ENCODE measurements around the gene BTNL8. TPM values are rescaled to one million over a fixed set of nuclear protein-coding genes. Genes with fewer than 3 reads are reported as not detected.

BTNL8 gene
- total and polyA plus RNA-seq, 2 donors (not counting 3 experiments of a cell fraction or from before 2014, with no cell fraction given): not detected

- Histone ChIP-seq H3K36me3 (ENCODE audit: control insufficient read depth in 2 of 2, extremely low read depth in 1 of 2, insufficient read depth in 2 of 2, low read length in 2 of 2) (no peaks in the 10 kb centered on the region), H4K20me1 (replicated peaks; ENCODE audit: control insufficient read depth, extremely low read depth, insufficient read depth, low read length) (no peaks in the 10 kb centered on the region), H2AFZ (ENCODE audit: low read depth, low read length) (no peak overlapping the region), H3K4me2 (ENCODE audit: insufficient read depth, low read length) (no peak overlapping the region), H3K27ac (ENCODE audit: insufficient read depth, low read depth, low read length) (no peak overlapping the region), H3K4me3 (replicated peaks in 1 of 3; ENCODE audit: insufficient read depth in 1 of 3, low read depth in 1 of 3, low read length in 3 of 3) (no peak overlapping the region), H3K9ac (replicated peaks; ENCODE audit: extremely low read depth, insufficient read depth, low read length) (no peak overlapping the region), H3K79me2 (ENCODE audit: control insufficient read depth, insufficient read depth, low read length) (no peaks in the 10 kb centered on the region), H3K27me3 (ENCODE audit: control insufficient read depth in 2 of 2, insufficient read depth in 2 of 2, low read length in 2 of 2) (no peaks in the 10 kb centered on the region), H3K9me1 (replicated peaks; ENCODE audit: control insufficient read depth, extremely low read depth, insufficient read depth, low read length) (no peaks in the 10 kb centered on the region), H3K4me1 (ENCODE audit: control insufficient read depth, extremely low read depth, insufficient read depth, low read length) (no peaks in the 10 kb centered on the region), H3K9me3 (replicated peaks; ENCODE audit: control insufficient read depth, insufficient read depth, low read length) (no peaks in the 10 kb centered on the region)
- intact Hi-C loops (cut with micrococcal nuclease) (no loop called here), dilution Hi-C loops (cut with MboI; ENCODE audit: extremely low pct_ligation_motif_present, low sequenced_read_pairs) (no loop called here)
- ChIA-PET CTCF (no interaction called here), POLR2A (no interaction called here)
- TF ChIP-seq POLR2AphosphoS5 (IDR thresholded peaks at IDR 0.05; ENCODE audit: insufficient read depth, low read depth, low read length): no peak
- BruUV-seq (replicated peaks): no TSS peak
- DNase-seq (ENCODE audit: low read depth, low spot score) (no peak), FAIRE-seq (no peak)
These were observed 76.4 kb downstream of the BTNL8 start for GRCh38 chr5:180975338-180975737.

GRCh38 chr5:180976518-180976917 is 77.6 kb downstream of the BTNL8 start:
- POLR2A ChIA-PET: no interaction called here
- CTCF ChIA-PET: no interaction called here
- dilution Hi-C loops (cut with MboI; ENCODE audit: extremely low pct_ligation_motif_present, low sequenced_read_pairs): no loop called here

More at GRCh38 chr5:180976518-180976917, 77.6 kb downstream of the BTNL8 start:
- Histone ChIP-seq H3K4me2 (ENCODE audit: insufficient read depth, low read length) (no peak overlapping the region), H3K4me3 (replicated peaks in 1 of 3; ENCODE audit: insufficient read depth in 1 of 3, low read depth in 1 of 3, low read length in 3 of 3) (no peak overlapping the region), H3K79me2 (ENCODE audit: control insufficient read depth, insufficient read depth, low read length) (no peaks in the 10 kb centered on the region), H4K20me1 (replicated peaks; ENCODE audit: control insufficient read depth, extremely low read depth, insufficient read depth, low read length) (no peaks in the 10 kb centered on the region), H3K4me1 (ENCODE audit: control insufficient read depth, extremely low read depth, insufficient read depth, low read length) (no peaks in the 10 kb centered on the region), H3K9me3 (replicated peaks; ENCODE audit: control insufficient read depth, insufficient read depth, low read length) (no peaks in the 10 kb centered on the region), H3K9me1 (replicated peaks; ENCODE audit: control insufficient read depth, extremely low read depth, insufficient read depth, low read length) (no peaks in the 10 kb centered on the region), H3K36me3 (ENCODE audit: control insufficient read depth in 2 of 2, extremely low read depth in 1 of 2, insufficient read depth in 2 of 2, low read length in 2 of 2) (no peaks in the 10 kb centered on the region), H3K9ac (replicated peaks; ENCODE audit: extremely low read depth, insufficient read depth, low read length) (no peak overlapping the region), H3K27ac (ENCODE audit: insufficient read depth, low read depth, low read length) (no peak overlapping the region), H2AFZ (ENCODE audit: low read depth, low read length) (no peak overlapping the region), H3K27me3 (ENCODE audit: control insufficient read depth in 2 of 2, insufficient read depth in 2 of 2, low read length in 2 of 2) (no peaks in the 10 kb centered on the region)
- DNase-seq (ENCODE audit: low read depth, low spot score): no peak
- TF ChIP-seq EZH2 (IDR thresholded peaks at IDR 0.05; ENCODE audit: borderline replicate concordance, low read depth, low read length, severe bottlenecking) (no peak), CTCF (IDR thresholded peaks at IDR 0.05; ENCODE audit: extremely low read depth in 1 of 2, insufficient read depth in 1 of 2, low read depth in 1 of 2, low read length in 2 of 2) (no peak), MYC (IDR thresholded peaks at IDR 0.05; ENCODE audit: low read depth, low read length) (no peak), POLR2A (IDR thresholded peaks at IDR 0.05; ENCODE audit: low read depth, low read length) (no peak), POLR2AphosphoS5 (IDR thresholded peaks at IDR 0.05; ENCODE audit: insufficient read depth, low read depth, low read length) (no peak), FOS (IDR thresholded peaks at IDR 0.05; ENCODE audit: borderline replicate concordance, insufficient read depth, low read length) (no peak), JUN (IDR thresholded peaks at IDR 0.05; ENCODE audit: borderline replicate concordance, insufficient read depth, insufficient read length, low read depth) (no peak), MAX (IDR thresholded peaks at IDR 0.05; ENCODE audit: insufficient read depth, insufficient read length) (no peak), GATA2 (IDR thresholded peaks at IDR 0.05; ENCODE audit: insufficient read depth, insufficient read length, low read depth, low read length) (no peak)
- intact Hi-C loops (cut with micrococcal nuclease): no loop called here
- BruUV-seq (replicated peaks): no TSS peak
- FAIRE-seq: no peak
